Measurements from ENCODE around the gene ULK4.

The ULK4 gene

GRCh38 chr3:41330465-41330864 is 631.4 kb downstream of the ULK4 start:
- no peak for TF ChIP-seq CTCF (IDR thresholded peaks at IDR 0.05)

- no peak for TF ChIP-seq CTCF (IDR thresholded peaks at IDR 0.05)
These were observed 632.0 kb downstream of the ULK4 start for GRCh38 chr3:41329881-41330280.

- no peak for TF ChIP-seq CTCF (IDR thresholded peaks at IDR 0.05)
These were observed 633.0 kb downstream of the ULK4 start for GRCh38 chr3:41328926-41329325.

- TF ChIP-seq CTCF (IDR thresholded peaks at IDR 0.05), result no peak
These were observed 634.2 kb downstream of the ULK4 start for GRCh38 chr3:41327718-41328117.

GRCh38 chr3:41324156-41324475 is 637.8 kb downstream of the ULK4 start:
- no peak for TF ChIP-seq CTCF (IDR thresholded peaks at IDR 0.05)

- TF ChIP-seq CTCF (IDR thresholded peaks at IDR 0.05), result no peak
These were observed 638.3 kb downstream of the ULK4 start for GRCh38 chr3:41323467-41324155.

- TF ChIP-seq CTCF (IDR thresholded peaks at IDR 0.05), result no peak
These were observed 640.3 kb downstream of the ULK4 start for GRCh38 chr3:41321642-41321980.
